ENCODE measurements around the gene LPCAT4.

Gene LPCAT4

DNA sequence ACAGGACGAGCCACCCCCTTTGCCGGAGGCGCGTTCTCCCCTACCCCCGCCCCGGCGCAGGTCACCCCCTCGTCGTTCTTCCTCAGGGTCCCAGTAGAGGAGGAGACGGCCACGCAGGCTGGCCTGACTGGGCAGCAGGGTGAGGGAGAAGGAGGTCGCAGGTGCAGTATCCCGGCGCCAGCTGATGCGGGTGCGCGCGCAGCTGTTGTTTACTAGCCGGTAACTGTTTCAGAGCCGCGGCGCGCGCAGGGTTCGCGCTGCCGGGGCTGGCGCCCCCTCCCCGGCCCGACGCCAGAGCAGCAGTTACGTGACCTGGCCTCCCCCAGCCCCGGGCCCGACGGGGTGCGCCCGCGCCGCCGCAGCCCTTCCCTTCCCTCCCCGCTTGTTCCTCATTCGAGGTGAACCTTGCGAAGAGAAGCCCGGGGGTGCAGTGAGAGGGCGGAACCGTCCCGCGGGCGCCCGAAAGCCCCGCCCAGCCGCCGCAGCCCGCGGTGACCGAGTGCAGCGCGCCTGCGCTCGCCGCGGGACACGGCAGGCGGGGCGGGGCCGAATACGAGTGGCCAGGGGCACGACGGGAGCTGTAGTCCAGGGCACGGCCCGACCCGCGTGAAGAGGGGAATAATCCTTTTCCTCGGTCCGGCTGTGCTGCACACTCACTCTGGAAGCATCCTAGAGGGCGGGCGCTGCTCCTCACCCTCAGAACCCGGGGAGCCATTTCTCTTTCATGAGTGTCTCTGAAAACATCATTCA, 29.3 kb downstream of the LPCAT4 start, which contains the start of gene SLC12A6:
TSS of gene SLC12A6 (minus strand) at position 225 of the 750 bp plus-strand sequence. CDS start 1,101 bp downstream, outside the sequence.
- peak; percentile 51 to 96 (median 86) for DNase-seq

DNA sequence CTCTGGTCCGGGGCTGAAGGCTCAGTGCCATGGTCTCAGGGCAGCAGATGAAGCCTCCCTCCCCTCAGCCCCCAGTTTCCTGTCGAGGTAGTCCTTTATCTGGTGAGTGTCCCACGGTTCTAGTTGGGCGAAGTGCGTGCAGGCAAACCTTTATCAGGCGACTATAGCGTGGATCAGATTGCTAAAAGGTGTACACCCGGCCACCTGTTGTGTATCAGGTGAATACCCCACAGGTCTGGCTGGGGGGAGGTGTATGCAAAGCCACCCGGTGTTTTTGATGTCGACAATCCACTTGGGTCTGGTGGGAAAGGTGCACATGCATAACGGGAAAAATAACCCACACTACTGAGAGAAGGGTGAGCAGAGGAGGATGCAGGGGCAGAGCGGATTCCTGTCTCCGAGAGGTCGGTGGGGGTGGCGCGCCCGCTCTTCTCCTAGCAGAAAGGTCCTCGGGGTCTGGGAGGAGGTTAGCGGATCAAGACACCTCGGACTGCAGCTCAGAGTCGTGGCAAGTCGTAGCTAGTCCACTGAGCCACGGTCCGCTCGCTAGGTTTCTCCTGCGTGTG, 29.9 kb downstream of the LPCAT4 start:
- DNase-seq, result peak in 5 of 58 donors; percentile 25 to 77 (median 34)

GRCh38 chr15:34336231-34336990, 30.6 kb downstream of the LPCAT4 start:
- no peak for DNase-seq

- DNase-seq, result no peak
Observed at GRCh38 chr15:34335176-34336032, 31.6 kb downstream of the LPCAT4 start.

- no peak for DNase-seq
Observed at GRCh38 chr15:34334672-34335071, 32.3 kb downstream of the LPCAT4 start.

DNA sequence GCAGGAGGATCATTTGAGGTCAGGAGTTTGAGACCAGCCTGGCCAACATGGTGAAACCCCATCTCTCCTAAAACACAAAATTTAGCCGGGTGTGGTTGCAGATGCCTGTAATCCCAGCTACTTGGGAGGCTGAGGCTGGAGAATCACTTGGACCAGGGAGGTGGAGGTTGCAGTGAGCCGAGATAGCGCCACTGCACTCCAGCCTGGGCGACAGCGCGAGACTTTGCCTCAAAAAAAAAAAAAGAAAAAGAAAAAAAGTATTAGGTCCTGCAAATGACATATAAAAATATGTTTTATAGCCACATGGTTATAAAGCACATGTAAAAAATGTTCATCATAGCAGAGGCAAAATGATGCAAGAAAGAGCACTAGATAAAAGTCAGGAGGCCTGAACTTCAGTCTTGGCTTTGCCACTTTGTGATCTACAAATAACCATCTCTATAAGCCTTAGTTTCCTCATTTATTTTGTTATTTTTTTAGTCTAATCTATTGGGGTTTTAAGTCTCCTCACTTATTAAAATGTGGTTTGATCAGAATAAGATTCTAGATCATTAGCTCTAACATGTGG, 34.4 kb downstream of the LPCAT4 start:
- DNase-seq, result no peak

GRCh38 chr15:34331809-34332208, 35.2 kb downstream of the LPCAT4 start:
- DNase-seq, result no peak

DNA sequence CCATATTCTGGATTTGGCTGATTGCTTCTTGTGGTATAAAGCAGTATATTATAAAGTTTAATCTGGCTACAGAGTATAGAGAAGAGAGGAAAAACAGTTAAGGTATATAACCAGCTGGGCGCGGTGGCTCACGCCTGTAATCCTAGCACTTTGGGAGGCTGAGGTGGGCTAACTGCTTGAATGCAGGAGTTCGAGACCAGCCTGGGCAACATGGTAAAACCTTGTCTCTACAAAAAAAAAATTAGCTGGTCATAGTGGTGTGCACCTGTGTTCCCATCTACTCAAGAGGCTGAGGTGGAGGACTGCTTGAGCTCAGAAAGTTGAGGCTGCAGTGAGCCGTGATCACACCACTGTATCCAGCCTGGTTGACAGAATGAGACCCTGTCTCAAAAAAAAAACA, 36.7 kb downstream of the LPCAT4 start:
- DNase-seq, result no peak

- DNase-seq, result no peak
Observed at GRCh38 chr15:34329006-34329405, 38.0 kb downstream of the LPCAT4 start.

DNA sequence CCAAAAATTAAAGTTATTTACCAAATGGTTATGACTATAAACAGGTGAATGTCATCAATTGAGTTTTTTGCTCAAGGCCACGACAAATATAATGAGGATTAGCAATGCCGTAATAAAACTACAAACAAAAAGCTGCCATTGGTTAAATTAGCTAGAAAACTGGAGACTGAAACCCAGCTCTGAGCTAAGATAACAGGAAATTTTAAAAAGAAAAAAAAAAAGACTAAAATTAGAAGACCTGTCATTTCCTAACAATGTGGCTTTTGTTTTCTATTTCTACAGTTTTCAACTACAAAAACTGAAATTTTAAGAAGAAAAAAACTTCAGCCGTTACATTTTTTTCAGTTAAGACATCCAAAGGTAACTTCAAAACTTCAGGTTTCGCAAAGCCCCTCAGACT, 39.1 kb downstream of the LPCAT4 start:
- no peak for DNase-seq

DNA sequence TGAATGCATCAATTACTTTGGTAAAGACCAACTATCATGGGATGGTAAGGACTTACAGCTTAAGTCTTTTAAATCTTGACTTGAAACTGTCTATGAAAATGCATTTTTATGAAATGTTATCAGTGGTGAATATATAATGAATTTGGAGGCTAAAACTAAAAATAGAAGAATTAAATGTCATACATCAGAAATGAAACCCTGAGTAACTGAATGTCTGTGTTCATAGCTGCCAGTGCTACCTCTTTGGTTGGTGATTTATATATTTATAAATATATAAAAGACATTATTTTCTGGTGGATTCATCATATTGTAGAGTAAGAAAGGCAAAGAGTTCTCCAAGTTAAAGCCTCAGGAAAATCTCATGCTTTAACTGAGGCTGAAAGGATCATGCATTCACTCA, 41.6 kb downstream of the LPCAT4 start:
- no peak for DNase-seq

DNA sequence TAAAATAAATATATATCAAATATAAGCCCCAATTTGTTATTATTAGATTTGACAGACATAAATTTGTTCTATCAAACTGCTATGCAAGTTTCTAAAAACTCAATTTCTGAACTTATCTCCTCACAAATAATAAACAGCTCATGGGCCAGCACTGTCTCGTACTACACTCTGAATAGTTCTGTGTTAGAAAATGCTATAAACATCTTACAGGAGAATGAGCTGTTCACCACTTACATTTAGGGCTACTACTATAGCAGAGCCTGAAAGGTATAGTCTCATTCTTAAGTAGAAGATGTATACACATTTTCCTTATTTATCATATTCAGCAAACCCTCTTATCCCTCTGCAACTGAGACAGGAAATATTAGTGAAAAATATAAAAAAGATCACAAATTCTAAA, 42.1 kb downstream of the LPCAT4 start:
- no peak for DNase-seq

- DNase-seq, result no peak
Observed at GRCh38 chr15:34323217-34323616, 43.8 kb downstream of the LPCAT4 start.

DNA sequence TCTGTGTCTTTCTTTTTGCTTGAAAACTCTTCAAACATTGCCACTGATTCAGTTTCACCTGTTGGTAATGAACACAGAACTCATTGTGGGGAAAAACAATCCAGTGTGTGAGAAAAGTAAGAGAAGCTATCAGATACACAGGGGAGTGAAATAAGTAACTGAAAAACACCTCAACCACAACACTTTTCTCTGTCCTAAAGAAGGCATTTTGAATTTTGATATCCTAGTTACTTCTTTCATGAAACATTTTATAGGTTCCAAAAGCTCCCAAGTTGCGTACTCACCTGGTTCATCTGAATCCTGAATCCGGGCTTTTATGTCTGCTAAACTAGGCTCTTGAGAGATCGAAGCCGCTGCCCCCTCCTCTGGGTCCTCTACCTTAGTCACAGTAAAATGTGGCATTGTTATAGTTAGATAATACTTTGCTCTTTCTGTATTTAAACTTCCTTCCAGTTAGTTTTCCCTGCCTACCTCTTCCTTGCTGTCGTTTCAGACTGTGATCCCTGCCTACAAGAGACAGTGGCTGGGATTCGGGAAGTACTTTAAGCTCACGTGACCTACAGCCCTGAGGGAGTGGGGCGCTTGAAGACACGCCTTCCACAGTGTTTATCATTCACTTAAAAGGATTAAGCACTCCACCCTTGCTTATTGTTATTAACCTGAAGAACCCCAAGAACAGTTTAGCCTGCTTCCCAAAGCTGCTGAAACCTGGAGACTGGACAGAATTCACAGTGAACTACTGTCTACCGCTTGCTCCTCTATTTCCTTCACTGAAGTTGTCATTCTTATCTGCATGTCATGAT, 48.5 kb downstream of the LPCAT4 start:
- DNase-seq, result peak in 4 of 58 donors; percentile 3 to 29 (median 8)

DNA sequence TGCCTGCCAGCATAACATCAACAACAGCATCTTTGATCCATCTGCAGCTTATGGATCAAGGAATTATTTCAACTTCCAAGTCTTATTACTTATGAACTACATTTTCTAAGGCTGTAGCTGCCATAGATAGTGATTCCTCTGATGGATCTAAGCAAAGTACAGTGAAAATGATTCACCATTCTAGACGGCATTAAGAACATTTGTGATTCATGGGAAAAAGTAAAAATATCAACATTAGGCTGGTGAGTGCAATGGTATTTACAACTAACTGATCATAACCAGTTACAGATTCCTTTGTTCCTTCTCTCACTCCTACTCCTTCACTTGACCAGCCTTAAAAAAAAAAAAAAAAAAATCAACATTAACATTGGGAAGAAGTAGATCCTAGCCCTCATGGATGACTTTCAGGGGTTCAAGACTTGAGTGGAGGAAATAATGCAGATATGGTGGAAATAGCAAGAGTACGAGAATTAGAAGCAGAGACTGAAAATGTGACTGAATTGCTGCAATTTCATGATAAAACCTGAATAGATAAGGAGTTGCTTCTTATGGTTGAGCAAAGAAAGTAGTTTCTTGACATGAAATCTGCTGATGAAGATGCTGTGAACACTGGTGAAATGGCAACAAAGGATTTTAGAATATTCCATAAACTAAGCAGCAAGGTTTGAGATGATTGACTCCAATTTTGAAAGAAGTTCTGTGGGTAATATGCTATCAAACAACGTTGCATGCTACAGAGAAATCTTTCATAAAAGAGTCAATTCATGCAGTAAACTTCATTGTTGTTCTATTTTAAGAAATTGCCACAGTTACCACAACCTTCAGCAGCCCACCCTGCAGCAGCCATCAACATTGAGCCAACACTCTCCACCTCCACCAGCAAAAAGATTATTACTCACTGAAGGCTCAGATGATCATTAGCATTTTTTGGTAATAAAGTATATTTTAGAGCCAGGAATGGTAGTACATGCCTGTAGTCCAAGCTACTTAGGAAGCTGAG, 52.2 kb downstream of the LPCAT4 start:
- DNase-seq, result no peak

- DNase-seq, result no peak
Observed at GRCh38 chr15:34311563-34311962, 55.4 kb downstream of the LPCAT4 start.
